LHCN-M2 (cell line): ENCODE data around the gene IL11. TPM values are rescaled to one million over a fixed set of nuclear protein-coding genes. Genes with fewer than 3 reads are reported as not detected.

ENCODE experiments used
- DNase-seq: peaks from one replicate; pipeline ENCODE4 v3.0.0-alpha.2; 2012; ENCODE audit warnings: low read depth
- total RNA-seq: library from RNA; depleted of rRNA; stranded (reverse); fragments of >200 nt; gene quantifications from 2 replicates; pipeline ENCODE4 v1.2.3, GENCODE V29; 2014

The IL11 gene
- total RNA-seq, 1 experiment from 2014 or later, result 1.7 TPM

- DNase-seq, result no peak
Observed at GRCh38 chr19:55352549-55353145, 17.6 kb downstream of the IL11 start.

- DNase-seq, result no peak
Observed at GRCh38 chr19:55352040-55352439, 18.2 kb downstream of the IL11 start.

- no peak for DNase-seq
Observed at GRCh38 chr19:55350620-55351315, 19.5 kb downstream of the IL11 start.

GRCh38 chr19:55348317-55349034, 21.8 kb downstream of the IL11 start:
- no peak for DNase-seq

- no peak for DNase-seq
Observed at GRCh38 chr19:55347442-55348009, 22.7 kb downstream of the IL11 start.

GRCh38 chr19:55346725-55347441, 23.4 kb downstream of the IL11 start:
- DNase-seq, result no peak

- peak; percentile 45 for DNase-seq
Observed at GRCh38 chr19:55345818-55346724, 24.2 kb downstream of the IL11 start.

- DNase-seq, result no peak
Observed at GRCh38 chr19:55345101-55345817, 25.0 kb downstream of the IL11 start.

- DNase-seq, result peak; percentile 90
Observed at GRCh38 chr19:55344444-55344843, 25.8 kb downstream of the IL11 start.

GRCh38 chr19:55341595-55342531, 28.4 kb downstream of the IL11 start:
- DNase-seq, result no peak

- DNase-seq, result peak; percentile 73
Observed at GRCh38 chr19:55341171-55341588, 29.1 kb downstream of the IL11 start.

- no peak for DNase-seq
Observed at GRCh38 chr19:55340784-55341147, 29.5 kb downstream of the IL11 start.

- no peak for DNase-seq
Observed at GRCh38 chr19:55339889-55340783, 30.1 kb downstream of the IL11 start.

GRCh38 chr19:55339105-55339888, 31.0 kb downstream of the IL11 start, which contains the start of gene KMT5C:
Gene KMT5C (plus strand): TSS chr19:55339876. CDS start chr19:55341937, 2,061 bp downstream.
- DNase-seq, result peak; percentile 100

GRCh38 chr19:55336101-55336500, 34.2 kb downstream of the IL11 start:
- DNase-seq, result peak; percentile 51

GRCh38 chr19:55333870-55334269, 36.4 kb downstream of the IL11 start:
- no peak for DNase-seq

GRCh38 chr19:55329791-55330190, 40.5 kb downstream of the IL11 start:
- peak; percentile 52 for DNase-seq
